Frontal cortex (tissue), 4 donors: ENCODE measurements around the gene CD160. TPM values are rescaled to one million over a fixed set of nuclear protein-coding genes. Genes with fewer than 3 reads are reported as not detected.
"Not testable (repeated sequence)": the region's sequence is repeated elsewhere in the genome, so short reads cannot be mapped to it uniquely, and the experiment has no call there.

Source experiments
- DNase-seq, 2 donors: peaks; one replicate each; pipeline ENCODE4 v3.0.0; 2012; ENCODE audit warnings: low spot score in 2 of 2
- FAIRE-seq: peaks from 2 replicates; lab custom pipeline; 2012; peaks lifted over from hg19 to GRCh38; lab: Jason Lieb, UNC
- total RNA-seq: library from RNA; depleted of rRNA; stranded (reverse); fragments of >200 nt; gene quantifications from one replicate; pipeline ENCODE4 v1.2.3, GENCODE V29; 2014
- donor health status: control.
- donor health status: control.
- donor health status: control.

CD160 gene
- total RNA-seq, 1 donor from 2014 or later: not detected

- DNase-seq: no peak
- FAIRE-seq: no peak
Measured at GRCh38 chr1:145750426-145750825, 31.1 kb downstream of the CD160 start.

DNA sequence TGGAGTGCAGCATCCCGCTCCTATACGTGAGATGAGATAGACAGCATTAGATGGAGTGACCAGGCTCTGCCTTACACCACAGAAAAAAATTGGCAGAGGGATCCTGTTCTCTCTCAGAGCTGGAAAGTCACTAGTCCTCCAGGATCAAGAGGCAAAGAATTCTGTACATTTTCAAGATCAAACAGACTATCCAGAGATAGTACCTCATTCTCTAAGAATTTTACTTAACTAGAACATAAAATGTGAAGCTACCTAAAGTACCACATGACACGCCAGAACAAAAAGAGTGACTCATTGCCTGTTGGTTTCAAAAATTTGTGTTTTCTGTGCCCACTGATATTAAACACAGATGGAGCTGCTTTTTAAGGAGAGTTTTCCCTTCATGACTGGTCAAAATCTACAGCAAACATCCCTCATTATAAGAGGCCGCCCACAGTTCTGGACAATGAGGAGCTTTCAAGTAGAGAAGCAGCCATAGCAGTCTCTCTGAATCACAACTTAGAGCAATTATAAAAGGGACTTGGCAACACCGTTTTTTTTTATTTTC is 32.3 kb downstream of the CD160 start:
- DNase-seq (peak in 1 of 2 donors; percentile 40), FAIRE-seq (no peak)

DNA sequence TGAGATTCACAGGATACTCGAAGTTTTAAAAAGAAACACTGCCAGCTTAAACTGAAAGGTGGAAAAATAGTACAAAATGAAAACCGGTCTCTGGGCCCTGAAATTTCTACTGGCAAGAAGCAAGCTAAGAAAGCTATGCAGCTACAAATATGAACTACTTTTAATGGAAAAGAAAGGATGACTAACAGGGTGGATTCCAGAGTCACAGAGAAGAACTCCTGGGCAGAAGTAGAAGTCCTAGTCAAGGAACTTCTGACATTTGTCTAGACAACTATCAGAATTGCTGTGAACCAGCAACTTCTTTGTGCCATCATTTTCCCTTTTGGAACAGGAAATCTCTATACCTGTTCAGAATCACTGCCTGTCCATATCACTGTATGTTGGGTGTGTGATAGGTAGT is 38.1 kb downstream of the CD160 start:
- no peak for DNase-seq
- no peak for FAIRE-seq

- no peak for DNase-seq
- FAIRE-seq: no peak
Measured at GRCh38 chr1:145758116-145758515, 38.8 kb downstream of the CD160 start.

DNA sequence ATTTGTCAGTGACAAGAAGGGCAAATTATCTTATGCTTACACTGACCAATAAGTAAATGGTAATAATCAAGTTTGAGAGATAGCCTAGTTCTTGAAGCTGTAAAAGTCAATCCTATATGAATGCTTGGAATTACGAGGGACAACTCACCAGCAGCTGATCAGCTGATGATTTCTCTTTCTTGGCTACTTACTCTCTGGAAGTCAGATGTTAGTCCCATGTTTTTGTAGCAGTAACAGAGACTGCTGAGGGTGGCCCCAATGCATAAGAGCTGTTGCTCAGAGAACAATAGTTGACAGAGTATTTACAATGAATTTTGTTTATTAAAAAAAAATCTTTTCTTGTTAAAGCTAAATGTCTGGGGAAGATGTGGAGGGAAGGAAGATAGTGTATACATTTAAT is 39.3 kb downstream of the CD160 start:
- DNase-seq (no peak), FAIRE-seq (no peak)

GRCh38 chr1:145759721-145760120 is 40.4 kb downstream of the CD160 start:
- FAIRE-seq (no peak), DNase-seq (no peak)

GRCh38 chr1:145760395-145760949 is 41.2 kb downstream of the CD160 start:
- FAIRE-seq, DNase-seq: not testable (repeated sequence)

- DNase-seq, FAIRE-seq: not testable (repeated sequence)
Measured at GRCh38 chr1:145761498-145761897, 42.2 kb downstream of the CD160 start.

GRCh38 chr1:145762001-145762400 is 42.7 kb downstream of the CD160 start:
- DNase-seq, FAIRE-seq: not testable (repeated sequence)

DNA sequence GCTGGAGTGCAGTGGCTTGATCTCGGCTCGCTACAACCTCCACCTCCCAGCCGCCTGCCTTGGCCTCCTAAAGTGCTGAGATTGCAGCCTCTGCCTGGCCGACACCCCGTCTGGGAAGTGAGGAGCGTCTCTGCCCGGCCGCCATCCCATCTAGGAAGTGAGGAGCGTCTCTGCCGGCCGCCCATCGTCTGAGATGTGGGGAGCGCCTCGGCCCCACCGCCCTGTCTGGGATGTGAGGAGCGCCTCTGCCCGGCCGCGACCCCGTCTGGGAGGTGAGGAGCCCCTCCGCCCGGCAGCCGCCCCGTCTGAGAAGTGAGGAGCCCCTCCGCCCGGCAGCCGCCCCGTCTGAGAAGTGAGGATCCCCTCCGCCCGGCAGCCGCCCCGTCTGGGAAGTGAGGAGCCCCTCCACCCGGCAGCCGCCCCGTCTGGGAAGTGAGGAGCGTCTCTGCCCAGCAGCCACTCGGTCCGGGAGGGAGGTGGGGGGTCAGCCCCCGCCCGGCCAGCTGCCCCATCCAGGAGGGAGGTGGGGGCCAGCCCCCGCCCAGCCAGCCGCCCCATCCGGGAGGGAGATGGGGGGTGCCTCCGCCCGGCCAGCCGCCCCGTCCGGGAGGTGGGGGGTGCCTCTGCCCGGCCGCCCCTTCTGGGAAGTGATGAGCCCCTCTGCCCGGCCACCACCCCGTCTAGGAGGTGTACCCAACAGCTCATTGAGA is 45.1 kb downstream of the CD160 start:
- not testable (repeated sequence) for FAIRE-seq, DNase-seq

DNA sequence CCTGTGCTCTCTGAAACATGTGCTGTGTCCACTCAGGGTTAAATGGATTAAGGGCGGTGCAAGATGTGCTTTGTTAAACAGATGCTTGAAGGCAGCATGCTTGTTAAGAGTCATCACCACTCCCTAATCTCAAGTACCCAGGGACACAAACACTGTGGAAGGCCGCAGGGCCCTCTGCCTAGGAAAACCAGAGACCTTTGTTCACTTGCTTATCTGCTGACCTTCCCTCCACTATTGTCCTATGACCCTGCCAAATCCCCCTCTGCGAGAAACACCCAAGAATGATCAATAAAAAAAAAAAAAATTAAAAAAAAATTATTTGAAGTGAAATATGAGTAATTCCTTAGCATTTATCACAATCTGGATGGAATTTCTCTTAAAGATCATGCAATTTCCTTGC is 45.8 kb downstream of the CD160 start:
- FAIRE-seq, DNase-seq: not testable (repeated sequence)

DNA sequence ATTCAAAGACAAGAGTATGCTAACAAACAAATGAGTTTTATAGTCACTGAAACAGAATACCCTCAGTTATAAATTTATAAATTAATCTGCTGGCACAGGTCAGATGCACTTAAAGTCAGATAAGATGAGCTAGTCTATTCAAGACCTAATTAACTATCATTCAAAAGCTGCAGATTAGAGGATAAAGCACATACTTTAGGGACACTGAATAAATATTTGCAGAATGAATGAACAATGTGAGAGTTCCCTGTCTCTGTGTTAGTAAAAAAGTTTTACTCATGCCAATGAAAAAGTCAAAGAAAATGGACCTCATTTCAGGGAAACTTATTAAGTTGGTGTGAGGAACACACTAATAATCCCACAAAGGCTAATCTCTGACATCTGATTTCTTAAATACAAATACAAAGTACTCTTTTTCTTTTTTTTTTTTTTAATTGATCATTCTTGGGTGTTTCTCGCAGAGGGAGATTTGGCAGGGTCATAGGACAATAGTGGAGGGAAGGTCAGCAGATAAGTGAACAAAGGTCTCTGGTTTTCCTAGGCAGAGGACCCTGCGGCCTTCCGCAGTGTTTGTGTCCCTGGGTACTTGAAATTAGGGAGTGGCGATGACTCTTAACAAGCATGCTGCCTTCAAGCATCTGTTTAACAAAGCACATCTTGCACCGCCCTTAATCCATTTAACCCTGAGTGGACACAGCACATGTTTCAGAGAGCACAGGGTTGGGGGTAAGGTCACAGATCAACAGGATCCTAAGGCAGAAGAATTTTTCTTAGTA is 46.5 kb downstream of the CD160 start:
- FAIRE-seq: not testable (repeated sequence)

DNA sequence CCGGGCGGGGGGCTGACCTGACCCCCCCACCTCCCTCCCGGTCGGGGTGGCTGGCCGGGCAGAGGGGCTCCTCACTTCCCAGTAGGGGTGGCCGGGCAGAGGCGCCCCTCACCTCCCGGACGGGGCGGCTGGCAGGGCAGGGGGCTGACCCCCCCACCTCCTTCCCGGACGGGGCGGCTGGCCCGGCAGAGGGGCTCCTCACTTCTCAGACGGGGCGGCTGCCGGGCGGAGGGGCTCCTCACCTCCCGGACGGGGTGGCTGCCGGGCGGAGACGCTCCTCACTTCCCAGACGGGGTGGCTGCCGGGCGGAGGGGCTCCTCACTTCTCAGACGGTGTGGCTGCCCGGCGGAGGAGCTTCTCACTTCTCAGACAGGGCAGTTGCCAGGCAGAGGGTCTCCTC is 47.6 kb downstream of the CD160 start:
- DNase-seq, FAIRE-seq: not testable (repeated sequence)

More for the DNA sequence above, 46.5 kb downstream of the CD160 start:
- not testable (repeated sequence) for DNase-seq

- FAIRE-seq: not testable (repeated sequence)
Measured at GRCh38 chr1:145768004-145768403, 48.7 kb downstream of the CD160 start.

DNA sequence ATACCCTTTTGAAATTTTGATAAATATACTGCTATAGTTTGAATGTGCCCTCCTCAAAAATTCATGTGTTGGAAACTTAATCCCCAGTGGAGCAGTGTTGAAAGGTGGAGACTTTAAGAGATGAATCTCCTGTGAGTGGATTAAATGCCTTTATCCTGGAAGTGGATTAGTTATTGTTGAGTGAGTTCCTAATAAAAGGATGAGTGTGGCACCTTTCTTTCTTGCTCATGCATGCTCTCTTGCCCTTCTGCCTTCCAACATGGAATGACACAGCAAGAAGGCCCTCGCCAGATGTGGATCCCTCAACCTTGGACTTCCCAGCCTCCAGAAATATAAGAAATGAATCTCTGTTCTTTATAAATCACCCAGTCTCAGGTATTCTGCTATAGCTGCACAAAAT is 51.8 kb downstream of the CD160 start:
- no peak for DNase-seq
- no peak for FAIRE-seq

More at GRCh38 chr1:145768004-145768403, 48.7 kb downstream of the CD160 start:
- not testable (repeated sequence) for DNase-seq

- FAIRE-seq (no peak), DNase-seq (no peak)
Measured at GRCh38 chr1:145773423-145773822, 54.1 kb downstream of the CD160 start.

DNA sequence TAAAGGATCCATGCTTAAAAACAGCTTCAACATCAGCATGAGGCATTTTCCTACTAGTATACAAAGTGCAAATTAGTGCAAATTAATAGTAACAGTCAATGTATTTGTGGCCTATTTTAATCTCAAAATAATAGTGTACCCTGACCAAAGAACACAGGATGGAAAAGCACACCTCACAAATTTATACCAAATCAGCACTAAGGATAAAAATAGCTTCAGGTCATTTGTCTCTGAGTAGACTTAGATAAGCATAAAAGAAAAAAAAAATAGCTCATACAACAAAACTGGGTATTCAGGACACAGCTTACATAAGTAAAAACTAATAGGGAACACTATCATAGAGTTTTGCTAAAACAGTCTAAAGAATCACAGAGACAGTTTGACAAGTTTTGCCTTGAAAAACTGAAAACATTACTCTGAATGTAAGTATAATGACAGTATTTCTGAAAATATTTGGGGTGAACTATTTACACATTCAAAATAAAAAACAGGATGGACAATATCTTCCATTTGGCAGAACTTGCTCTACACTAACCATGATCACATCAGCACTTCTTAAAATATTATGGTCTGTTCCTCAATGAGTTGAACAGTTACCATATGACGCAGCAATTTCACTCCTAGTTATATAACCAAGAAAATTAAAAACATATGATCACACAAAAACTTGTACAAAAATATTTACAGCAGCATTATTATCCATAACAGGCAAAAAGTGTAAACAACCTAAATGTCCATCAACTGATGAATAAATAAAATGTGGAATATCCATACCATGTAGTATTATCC is 58.3 kb downstream of the CD160 start:
- no peak for FAIRE-seq

DNA sequence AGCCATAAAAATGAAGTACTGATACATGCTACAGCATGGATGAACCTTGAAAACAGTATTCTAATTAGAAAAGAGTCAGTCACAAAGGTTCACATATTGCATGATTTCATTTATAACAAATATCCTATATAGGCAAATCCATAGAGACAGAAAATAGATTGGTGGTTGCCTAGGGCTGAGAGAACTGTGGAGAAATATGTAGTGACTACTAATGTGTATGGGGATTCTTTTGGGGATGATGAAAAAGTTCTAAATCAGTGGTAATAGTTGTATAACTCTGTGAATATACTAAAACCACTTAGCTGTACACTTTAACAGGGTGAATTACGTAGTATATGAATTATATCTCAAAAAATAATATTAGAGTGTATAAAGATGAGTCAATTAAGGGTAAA is 58.8 kb downstream of the CD160 start:
- DNase-seq (no peak), FAIRE-seq (no peak)

More for the DNA sequence above, 58.3 kb downstream of the CD160 start:
- no peak for DNase-seq

- FAIRE-seq: no peak
- DNase-seq: no peak
Measured at GRCh38 chr1:145782272-145783099, 63.2 kb downstream of the CD160 start.
